IPS-NIHi7 (cell line): ENCODE results near the gene KRT17.
A peak's percentile ranks its signal among the peaks of the same experiment; 100 is the strongest.

Experiments
- DNase-seq: peaks from one replicate; pipeline ENCODE4 v3.0.0; 2012; ENCODE audit warnings: mixed read lengths; ENCODE audit errors: extremely low spot score

The KRT17 gene

GRCh38 chr17:41624208-41625101 is at the start of gene KRT17:
Gene KRT17 (minus strand): TSS chr17:41624575. CDS start chr17:41624509, 66 bp downstream.
- no peak for DNase-seq

- no peak for DNase-seq
Observed at GRCh38 chr17:41672153-41672552, 47.8 kb upstream of the KRT17 start.

GRCh38 chr17:41667280-41668041 is 43.1 kb upstream of the KRT17 start:
- DNase-seq: peak; percentile 28

DNA sequence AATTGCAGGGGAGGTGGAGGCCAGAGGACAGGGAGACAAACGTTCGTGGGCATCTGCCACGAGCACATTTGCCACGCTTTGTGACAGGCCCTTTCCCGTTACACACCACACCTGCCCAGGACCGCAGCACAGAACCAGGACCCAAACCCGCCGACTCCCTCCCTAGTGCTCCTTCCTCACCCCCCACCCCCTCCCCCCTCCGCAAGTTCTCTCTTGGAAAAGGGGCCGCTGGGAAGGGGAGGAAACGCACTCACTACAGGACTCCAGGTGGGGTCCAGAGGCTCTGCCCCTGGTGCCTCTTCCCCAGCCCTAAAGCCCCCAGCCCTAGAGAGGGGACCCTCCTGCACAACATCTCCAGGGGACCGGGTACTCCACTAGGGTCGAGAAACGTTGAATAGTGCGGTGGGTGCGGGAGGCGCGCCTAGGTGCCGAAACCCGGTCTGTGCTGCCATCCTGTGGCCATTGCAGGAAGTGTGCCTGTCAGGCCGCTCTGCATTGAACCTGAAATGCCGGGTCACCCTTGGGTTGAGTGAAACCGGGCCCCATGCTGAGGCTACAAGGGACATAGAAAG is 42.4 kb upstream of the KRT17 start:
- DNase-seq: peak; percentile 83

DNA sequence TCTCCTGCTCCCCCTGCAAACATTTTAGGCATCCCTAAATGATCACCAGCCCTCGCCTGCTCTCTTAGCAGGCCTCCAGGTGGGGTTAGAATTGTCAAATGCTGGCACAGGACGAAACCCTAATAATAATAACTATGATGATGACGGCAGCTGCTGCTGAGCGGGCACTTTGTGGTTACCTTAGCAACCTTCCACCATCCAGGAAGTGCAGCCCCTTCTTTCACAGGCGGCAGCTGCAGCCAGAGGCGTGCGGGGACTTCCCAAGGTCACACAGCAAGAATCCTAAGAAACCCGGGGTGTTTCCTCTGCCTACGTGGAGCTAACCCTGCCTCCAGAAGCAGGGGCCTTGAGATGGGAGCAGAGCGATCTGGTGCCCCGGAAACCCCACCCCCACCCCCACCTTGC is 41.9 kb upstream of the KRT17 start:
- DNase-seq: no peak

- DNase-seq: peak; percentile 92
Observed at GRCh38 chr17:41665566-41666236, 41.3 kb upstream of the KRT17 start.

DNA sequence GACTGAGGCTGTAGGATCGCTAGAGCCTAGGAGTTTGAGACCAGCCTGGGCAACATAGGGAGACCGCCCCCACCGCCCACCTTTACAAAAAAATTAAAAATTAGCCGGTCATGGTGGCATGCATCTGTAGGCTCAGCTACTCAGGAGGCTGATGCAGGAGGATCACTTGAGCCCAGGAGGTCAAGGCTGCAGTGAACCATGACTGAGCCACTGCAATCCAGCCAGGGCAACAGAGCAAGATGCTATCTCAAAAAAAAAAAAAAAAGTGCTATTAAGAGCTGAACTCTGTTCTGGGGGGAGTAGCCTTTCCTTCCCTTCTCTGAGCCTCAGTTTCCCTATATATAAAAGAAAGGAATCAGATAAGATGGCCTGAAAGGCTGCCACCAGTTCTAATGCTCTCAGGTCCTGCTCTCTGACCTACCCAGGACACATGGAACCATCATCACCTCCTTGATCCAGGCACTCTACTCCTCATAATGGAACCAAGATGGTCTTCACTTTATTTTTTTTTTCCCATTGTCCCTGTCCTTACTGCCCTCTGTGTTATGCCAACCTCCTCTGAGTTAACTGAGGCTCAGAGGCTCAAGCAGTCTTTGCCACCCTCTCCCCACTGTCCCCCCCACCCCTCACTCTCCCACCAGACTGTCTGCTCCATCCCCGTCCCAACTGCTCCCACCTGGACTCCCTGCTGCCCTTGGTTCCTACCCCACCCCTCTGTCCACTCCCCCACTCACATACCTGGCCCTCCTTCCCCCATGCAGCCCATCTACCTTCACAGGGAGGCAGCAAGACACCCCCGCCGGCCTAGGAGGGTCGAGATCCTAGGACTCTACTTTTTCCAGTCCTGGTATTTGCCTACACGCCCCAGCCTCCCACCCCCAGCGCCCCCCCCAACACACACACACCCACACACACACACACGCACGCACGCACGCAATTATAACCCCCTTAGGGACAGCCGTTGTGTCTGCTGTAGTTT is 40.5 kb upstream of the KRT17 start:
- DNase-seq: no peak

- no peak for DNase-seq
Observed at GRCh38 chr17:41664172-41664457, 39.7 kb upstream of the KRT17 start.

DNA sequence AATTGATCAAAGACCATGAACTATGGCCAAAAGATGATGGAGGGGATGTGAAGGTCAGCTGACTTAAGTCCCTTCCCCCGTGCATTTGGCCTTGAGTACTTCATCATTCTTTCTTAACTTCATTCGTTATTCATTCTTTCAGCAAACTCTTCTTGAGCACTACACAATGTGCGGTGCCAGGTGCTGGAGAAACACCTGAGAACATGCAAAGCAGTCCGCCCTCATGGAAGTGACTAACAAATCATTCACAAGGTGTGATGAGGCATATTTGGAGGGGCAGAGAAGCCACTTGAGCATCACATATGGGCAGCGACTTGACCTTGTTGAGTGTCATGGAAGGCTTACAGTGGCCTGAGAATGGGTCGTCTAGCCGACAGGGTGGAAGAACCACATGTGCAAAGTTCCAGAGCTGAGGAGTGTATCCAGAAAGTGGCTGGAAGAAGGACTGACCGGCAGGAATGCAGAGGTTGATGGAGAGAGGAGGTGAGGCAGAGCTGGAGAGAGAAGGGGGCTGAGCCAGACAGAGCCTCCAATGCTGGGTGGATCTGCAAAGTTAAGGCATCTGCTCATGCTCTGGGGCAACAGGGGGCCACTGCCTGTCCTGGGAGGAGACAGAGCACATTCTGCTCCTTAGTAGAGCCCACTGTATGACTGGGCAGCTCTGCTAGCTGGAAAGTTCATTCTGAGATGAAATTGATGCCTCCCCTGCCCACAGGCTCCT is 39.2 kb upstream of the KRT17 start:
- DNase-seq: no peak

- DNase-seq: no peak
Observed at GRCh38 chr17:41660221-41660711, 35.9 kb upstream of the KRT17 start.

GRCh38 chr17:41659427-41660212 is 35.2 kb upstream of the KRT17 start:
- DNase-seq: no peak

GRCh38 chr17:41658846-41659245 is 34.5 kb upstream of the KRT17 start:
- no peak for DNase-seq

DNA sequence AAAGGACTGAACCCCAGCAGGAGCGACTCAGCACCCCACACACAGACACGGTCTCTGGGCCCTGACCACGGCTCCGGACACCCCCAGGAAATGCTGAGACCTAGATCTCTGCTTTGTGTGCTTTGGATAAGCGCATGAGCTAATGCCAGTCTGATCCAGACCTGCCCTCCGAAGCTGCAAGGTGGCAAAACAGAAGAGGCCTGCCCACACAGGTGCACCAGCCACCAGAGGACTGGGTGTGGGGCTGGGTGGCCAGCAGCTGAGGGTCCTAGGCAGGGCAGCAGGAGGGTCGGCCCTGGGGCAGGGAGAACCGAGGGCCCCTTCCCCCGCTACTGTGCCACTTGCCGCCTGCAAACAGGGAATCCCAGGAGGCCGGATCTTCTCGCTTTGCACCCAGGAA is 33.6 kb upstream of the KRT17 start:
- no peak for DNase-seq

DNA sequence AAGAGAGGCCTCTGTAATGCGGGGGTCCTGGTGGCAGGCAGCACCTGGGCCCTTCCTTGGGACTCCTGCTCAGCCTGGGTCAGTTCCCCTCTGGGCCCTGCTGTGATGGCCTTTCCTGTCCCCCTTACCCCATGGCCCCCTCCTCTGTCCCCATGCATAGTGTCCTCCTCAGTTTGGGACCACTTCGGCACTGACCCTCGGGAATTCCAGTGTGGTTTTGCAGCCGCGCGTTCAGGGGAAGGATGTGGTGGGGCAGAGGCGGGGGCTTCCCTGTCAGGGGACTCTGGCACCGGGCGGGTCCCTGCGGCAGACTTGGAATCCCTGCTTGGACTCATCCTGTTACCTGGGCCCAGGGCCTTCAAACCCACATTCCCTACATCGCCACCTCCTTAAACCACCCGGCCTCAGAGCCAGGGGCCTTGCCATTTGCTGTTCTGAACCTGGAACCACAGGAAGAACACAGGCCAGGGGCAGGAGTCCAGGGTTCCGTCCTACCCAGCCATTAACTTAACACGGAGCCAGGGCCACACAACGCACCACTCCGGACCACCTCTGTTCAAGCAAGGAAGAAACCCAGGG is 32.9 kb upstream of the KRT17 start:
- DNase-seq: no peak

DNA sequence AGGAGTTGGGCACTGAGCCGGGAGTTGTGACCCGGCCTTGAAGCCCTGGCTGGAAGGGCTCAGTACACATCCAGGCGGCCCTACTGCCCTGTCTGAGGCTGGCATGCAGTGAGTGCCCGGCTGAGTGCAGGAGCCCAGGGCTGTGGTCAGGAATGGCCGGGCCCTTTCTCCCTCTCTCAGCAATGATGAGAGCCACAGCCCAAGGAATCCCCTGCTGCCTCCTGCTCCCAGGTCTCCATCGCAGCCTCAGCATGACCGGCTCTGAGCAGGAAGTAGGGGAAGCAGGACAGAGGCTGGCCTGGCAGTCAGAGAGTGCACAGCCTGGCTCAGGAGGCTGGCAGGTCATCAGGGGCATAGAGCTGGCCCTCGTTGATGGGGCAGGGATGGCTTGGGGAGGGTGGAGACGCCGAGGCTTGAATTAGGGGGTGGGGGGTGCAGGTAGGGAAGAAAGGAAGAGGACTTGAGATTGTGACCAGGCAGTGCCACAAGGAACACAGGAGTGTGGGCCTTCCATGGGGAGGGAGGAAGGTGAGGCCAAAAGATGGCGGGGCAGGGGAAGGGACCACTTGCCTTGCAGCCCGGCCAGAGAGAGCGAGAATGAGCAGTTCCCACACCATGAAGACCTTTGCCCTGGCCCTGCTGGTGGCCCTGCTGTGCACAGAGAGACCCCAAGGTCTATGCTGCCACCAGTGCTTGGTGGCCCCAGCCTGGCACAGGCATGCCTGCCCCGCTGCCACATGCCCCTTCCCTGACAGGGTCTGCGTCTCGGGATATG is 32.1 kb upstream of the KRT17 start:
- DNase-seq: no peak

DNA sequence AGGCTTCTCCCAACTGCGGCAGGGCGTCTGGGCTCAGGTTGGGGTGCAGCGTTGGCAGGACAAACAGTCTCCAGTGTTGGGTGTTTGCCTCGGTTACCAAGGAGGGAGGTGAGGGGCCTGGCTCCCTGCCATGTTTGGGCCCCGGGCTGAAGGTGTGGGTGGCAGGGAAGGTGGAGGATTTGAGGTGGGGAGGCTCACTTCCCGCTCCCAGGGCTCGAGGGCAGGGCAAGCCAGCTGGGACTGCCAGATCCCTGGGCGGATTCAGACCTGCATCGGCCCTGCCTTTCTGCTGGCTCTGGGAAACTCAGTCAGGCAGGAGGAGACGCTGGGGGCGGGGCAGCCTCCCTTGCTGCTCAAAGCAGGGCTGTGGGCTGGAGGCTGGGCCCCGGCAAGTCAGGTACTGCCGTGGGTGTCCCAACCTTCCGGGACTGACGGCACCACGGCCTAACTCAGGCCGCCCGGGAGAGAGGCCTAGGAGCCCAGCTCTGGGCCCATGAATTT is 31.3 kb upstream of the KRT17 start:
- DNase-seq: peak; percentile 55

GRCh38 chr17:41654678-41655607 is 30.6 kb upstream of the KRT17 start:
- DNase-seq: no peak
